ENCODE measurements around the gene COPB1. TPM values are rescaled to one million over a fixed set of nuclear protein-coding genes. Genes with fewer than 3 reads are reported as not detected.

Gene COPB1
- total RNA-seq, 4 donors from 2014 or later, result 62.8 to 66.0 (median 64.8) TPM

GRCh38 chr11:14480716-14481115, 18.9 kb downstream of the COPB1 start:
- Histone ChIP-seq H3K36me3 (peaks cover 98% of the 10 kb centered on the region), H3K27me3 (no peaks in the 10 kb centered on the region), H3K4me3 (no peak overlapping the region), H3K4me1 (no peaks in the 10 kb centered on the region), H3K27ac (no peak overlapping the region), H3K9me3 (no peaks in the 10 kb centered on the region)
- DNase-seq (ENCODE audit: low spot score in 2 of 2), result no peak
- TF ChIP-seq CTCF (IDR thresholded peaks at IDR 0.05) (no peak), POLR2A (IDR thresholded peaks at IDR 0.05) (no peak)
- WGBS, result 94% methylated on average over 3 of the region's 3 CpGs

DNA sequence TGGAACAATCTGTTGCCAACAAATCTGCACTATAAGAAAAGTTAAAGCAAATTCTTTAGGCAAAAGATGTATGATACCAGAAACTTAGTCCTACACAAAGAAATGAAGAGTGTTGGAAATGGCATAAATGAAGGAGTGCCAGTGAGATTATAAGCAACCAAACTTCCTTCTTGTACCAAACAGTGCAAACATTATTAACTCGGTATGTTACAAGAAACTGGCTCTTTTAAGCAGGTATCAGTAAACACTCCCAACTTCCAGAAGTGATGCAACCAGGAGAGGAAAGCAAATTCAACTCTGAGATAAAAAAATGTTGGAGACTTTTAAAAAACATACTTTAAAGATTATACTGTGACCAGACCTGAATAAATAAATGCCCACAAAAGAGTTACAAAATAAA, 28.5 kb downstream of the COPB1 start:
- no peak overlapping the region for H3K27ac ChIP-seq
- no peaks in the 10 kb centered on the region for H3K27me3 ChIP-seq
- peaks cover 99% of the 10 kb centered on the region for H3K36me3 ChIP-seq
- TF ChIP-seq POLR2A (IDR thresholded peaks at IDR 0.05), result no peak
- no peak overlapping the region for H3K4me3 ChIP-seq
- no peak for DNase-seq (ENCODE audit: low spot score in 2 of 2)
- H3K4me1 ChIP-seq, result no peaks in the 10 kb centered on the region
- no peaks in the 10 kb centered on the region for H3K9me3 ChIP-seq
- WGBS, result 70% methylated on average over 1 of the region's 1 CpG

DNA sequence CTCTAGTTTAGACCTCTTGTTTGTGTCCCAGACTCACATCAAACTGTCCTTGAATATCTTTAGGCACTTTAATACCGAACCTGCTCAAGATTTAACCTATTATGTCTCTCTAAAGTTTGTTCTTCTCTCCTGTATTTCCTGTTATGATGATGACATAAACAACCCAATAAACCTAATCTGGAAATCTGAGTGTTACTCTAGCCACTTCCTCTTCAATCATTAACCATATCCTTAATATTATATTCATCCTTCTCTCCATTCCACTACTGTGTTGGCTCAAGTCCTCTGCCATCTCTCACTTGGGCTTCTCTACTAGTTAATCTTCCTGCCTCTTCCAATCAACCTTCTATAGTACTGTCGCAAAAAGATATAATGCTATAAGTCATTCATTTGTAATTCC, 36.0 kb downstream of the COPB1 start:
- no peaks in the 10 kb centered on the region for H3K27me3 ChIP-seq
- TF ChIP-seq POLR2A (IDR thresholded peaks at IDR 0.05) (no peak), CTCF (IDR thresholded peaks at IDR 0.05) (no peak), EP300 (IDR thresholded peaks at IDR 0.05) (no peak), POLR2AphosphoS5 (IDR thresholded peaks at IDR 0.05) (no peak)

GRCh38 chr11:14460147-14460546, 39.5 kb downstream of the COPB1 start:
- Histone ChIP-seq H3K36me3 (peaks cover 84% of the 10 kb centered on the region), H3K27me3 (no peaks in the 10 kb centered on the region)

More for the DNA sequence above, 36.0 kb downstream of the COPB1 start:
- DNase-seq (ENCODE audit: low spot score in 2 of 2), result no peak
- Histone ChIP-seq H3K9me3 (no peaks in the 10 kb centered on the region), H3K4me3 (no peak overlapping the region), H3K27ac (no peak overlapping the region), H3K4me1 (no peaks in the 10 kb centered on the region), H3K36me3 (peaks cover 100% of the 10 kb centered on the region)
- 89% methylated on average over 2 of the region's 2 CpGs for WGBS

DNA sequence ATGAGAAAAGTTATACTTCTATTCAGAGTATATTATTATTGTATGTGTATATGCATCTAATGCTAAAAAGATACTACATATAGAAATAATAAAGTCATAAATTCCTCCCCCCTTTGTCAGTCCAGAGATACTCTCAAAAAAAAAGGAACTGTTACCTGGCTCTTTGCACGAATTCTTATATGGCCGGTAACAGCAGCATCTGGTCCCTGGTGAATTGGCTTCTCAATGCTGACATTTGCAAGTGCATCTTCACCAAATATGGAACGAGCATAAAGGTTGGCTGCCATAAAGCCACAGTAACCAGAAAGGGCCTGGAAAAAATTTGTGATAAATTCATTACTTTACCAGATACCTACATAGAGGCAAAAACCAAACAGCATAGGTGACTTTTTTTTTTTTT, 41.2 kb downstream of the COPB1 start:
- Histone ChIP-seq H3K9me3 (no peaks in the 10 kb centered on the region), H3K27me3 (no peaks in the 10 kb centered on the region), H3K36me3 (peaks cover 67% of the 10 kb centered on the region), H3K4me3 (no peak overlapping the region), H3K27ac (no peak overlapping the region), H3K4me1 (no peaks in the 10 kb centered on the region)
- no peak for TF ChIP-seq CTCF (IDR thresholded peaks at IDR 0.05)
- no peak for TF ChIP-seq EP300 (IDR thresholded peaks at IDR 0.05)
- TF ChIP-seq POLR2A (IDR thresholded peaks at IDR 0.05), result no peak
- TF ChIP-seq POLR2AphosphoS5 (IDR thresholded peaks at IDR 0.05), result no peak
- 88% methylated on average over 3 of the region's 3 CpGs for WGBS
- no peak for DNase-seq (ENCODE audit: low spot score in 2 of 2)

More at GRCh38 chr11:14460147-14460546, 39.5 kb downstream of the COPB1 start:
- DNase-seq (ENCODE audit: low spot score in 2 of 2), result no peak
- no peak for TF ChIP-seq EP300 (IDR thresholded peaks at IDR 0.05)
- TF ChIP-seq POLR2AphosphoS5 (IDR thresholded peaks at IDR 0.05), result no peak
- no peak for TF ChIP-seq POLR2A (IDR thresholded peaks at IDR 0.05)
- TF ChIP-seq CTCF (IDR thresholded peaks at IDR 0.05), result no peak
- Histone ChIP-seq H3K27ac (no peak overlapping the region), H3K9me3 (no peaks in the 10 kb centered on the region), H3K4me3 (no peak overlapping the region), H3K4me1 (no peaks in the 10 kb centered on the region)
